ENCODE data around the gene USP1. TPM values are rescaled to one million over a fixed set of nuclear protein-coding genes. Genes with fewer than 3 reads are reported as not detected.

USP1 gene
- total and polyA plus RNA-seq, 10 of the 15 experiments (the other 5 are each of a cell fraction or from before 2014, with no cell fraction given) = 25.6 to 77.9 (median 48.1) TPM

DNA sequence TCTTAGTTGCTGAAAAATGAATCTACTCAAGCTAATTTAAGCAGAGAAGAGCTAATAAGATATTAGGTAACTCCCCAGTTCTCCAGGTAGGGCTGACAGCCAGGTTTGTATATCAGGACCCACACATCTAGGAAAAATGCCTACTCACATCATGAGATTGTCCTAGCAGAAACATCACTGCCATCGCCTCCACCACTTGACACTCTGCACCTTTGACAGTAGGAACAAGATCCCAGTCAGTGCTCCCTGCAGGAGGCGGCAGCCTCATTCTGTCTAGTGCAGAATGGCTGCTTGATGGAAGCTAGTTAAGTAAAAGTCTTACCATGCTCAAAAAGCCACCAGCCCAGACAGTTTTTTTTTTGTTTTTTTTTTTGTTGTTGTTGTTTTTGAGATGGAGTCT, 31.6 kb upstream of the USP1 start (continued):
- no peak for TF ChIP-seq JUNB (IDR thresholded peaks at IDR 0.05)
- TF ChIP-seq NFYA (IDR thresholded peaks at IDR 0.05; ENCODE audit: borderline replicate concordance, low read depth, low read length) = no peak
- no peak for TF ChIP-seq RAD51 (IDR thresholded peaks at IDR 0.05)
- TF ChIP-seq ZBED1 (IDR thresholded peaks at IDR 0.05; ENCODE audit: borderline replicate concordance) = no peak
- no peak for TF ChIP-seq NRF1 (conservative IDR thresholded peaks at IDR 0.05; ENCODE audit: low read depth, low read length)
- TF ChIP-seq, protein P1, sequence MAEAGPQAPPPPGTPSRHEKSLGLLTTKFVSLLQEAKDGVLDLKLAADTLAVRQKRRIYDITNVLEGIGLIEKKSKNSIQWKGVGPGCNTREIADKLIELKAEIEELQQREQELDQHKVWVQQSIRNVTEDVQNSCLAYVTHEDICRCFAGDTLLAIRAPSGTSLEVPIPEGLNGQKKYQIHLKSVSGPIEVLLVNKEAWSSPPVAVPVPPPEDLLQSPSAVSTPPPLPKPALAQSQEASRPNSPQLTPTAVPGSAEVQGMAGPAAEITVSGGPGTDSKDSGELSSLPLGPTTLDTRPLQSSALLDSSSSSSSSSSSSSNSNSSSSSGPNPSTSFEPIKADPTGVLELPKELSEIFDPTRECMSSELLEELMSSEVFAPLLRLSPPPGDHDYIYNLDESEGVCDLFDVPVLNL (IDR thresholded peaks at IDR 0.05; ENCODE audit: low read depth, low read length) = no peak
- no peak for TF ChIP-seq SMAD1 (IDR thresholded peaks at IDR 0.05; ENCODE audit: low read depth, partially characterized antibody)
- no peak for TF ChIP-seq RCOR1 (conservative IDR thresholded peaks at IDR 0.05; ENCODE audit: low read depth, low read length)

DNA sequence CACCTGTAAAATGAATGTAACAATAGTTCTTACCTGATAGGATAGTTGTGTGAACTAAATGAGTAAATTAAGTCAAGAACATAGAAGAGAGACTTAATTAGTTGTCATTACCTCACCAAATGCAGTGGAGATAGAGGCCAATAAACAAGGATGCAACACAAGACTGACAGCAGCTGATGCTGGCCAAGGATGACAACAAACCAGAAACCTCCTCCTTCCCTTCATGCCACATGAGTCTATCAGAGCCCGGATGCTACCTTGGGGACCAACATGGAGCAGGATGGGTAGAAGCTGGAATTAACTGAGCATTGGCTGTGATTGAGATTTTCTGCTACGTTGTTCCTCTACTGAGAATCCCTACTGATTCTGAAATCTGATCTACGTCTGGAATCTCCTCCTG, 30.3 kb upstream of the USP1 start:
- Histone ChIP-seq H4K20me1 (ENCODE audit: control insufficient read depth, insufficient read depth) (no peaks in the 10 kb centered on the region), H3K4me1 (ENCODE audit: control insufficient read depth, insufficient read depth, low read length) (no peaks in the 10 kb centered on the region), H3K27ac (ENCODE audit: control insufficient read depth, insufficient read depth) (no peak overlapping the region), H3K79me2 (ENCODE audit: control insufficient read depth, insufficient read depth, low read length) (no peaks in the 10 kb centered on the region), H3K9ac (ENCODE audit: control insufficient read depth, insufficient read depth, low read length) (no peak overlapping the region), H3K4me3 (no peak overlapping the region), H3K36me3 (ENCODE audit: control insufficient read depth in 2 of 2, insufficient read depth in 2 of 2, low read length in 1 of 2) (no peaks in the 10 kb centered on the region), H2AFZ (ENCODE audit: control insufficient read depth, low read depth, low read length) (no peak overlapping the region), H3K27me3 (replicated peaks in 1 of 2; ENCODE audit: control insufficient read depth in 2 of 2, insufficient read depth in 2 of 2, low read length in 1 of 2) (no peaks in the 10 kb centered on the region), H3K9me3 (replicated peaks; ENCODE audit: control insufficient read depth, insufficient read depth, low read length) (no peaks in the 10 kb centered on the region), H3K4me2 (ENCODE audit: control insufficient read depth, insufficient read depth) (no peak overlapping the region)
- ATAC-seq (no peak), FAIRE-seq (no peak), DNase-seq (ENCODE audit: low read depth, low spot score) (no peak)
- no TSS peak for BruUV-seq (replicated peaks)
- ChIA-PET RAD21 (ENCODE audit: unreplicated experiment) (interaction anchor here (4.3 kb wide), 1 partner anchor 231 kb away, joined by 24 read pairs; no protein-coding TSS in a partner anchor), POLR2A (no interaction called here), SMC1A (ENCODE audit: uncharacterized antibody, unreplicated experiment) (interaction anchor here (1.1 to 5.0 kb wide), 4 partner anchors 102 to 340 kb away, joined by 3 to 25 read pairs (median 5); no protein-coding TSS in a partner anchor), CTCF (interaction anchor here (0.6 to 5.3 kb wide), 7 partner anchors 15 to 340 kb away, joined by 3 to 51 read pairs (median 3); no protein-coding TSS in a partner anchor)
- intact Hi-C loops (cut with micrococcal nuclease; ENCODE audit: unreplicated experiment) (loop anchor here (2.0 to 10.0 kb wide), 2 partner anchors 112 to 324 kb away; no protein-coding TSS in a partner anchor), in situ Hi-C loops (cut with MboI) (loop anchor here (5.0 kb wide), 1 partner anchor 229 kb away; no protein-coding TSS in a partner anchor)
- WGBS (ENCODE audit: insufficient coverage, insufficient replicate concordance, low lambda C conversion rate, missing lambda C conversion rate) = 15% methylated on average over 3 of the region's 3 CpGs
- TF ChIP-seq BHLHE40 (IDR thresholded peaks at IDR 0.05; ENCODE audit: borderline replicate concordance in 1 of 2, low read depth in 2 of 2, low read length in 1 of 2) (no peak), SMARCA5 (IDR thresholded peaks at IDR 0.05) (no peak), BCL11A (IDR thresholded peaks at IDR 0.05; ENCODE audit: low read depth, low read length) (no peak), SIN3A (IDR thresholded peaks at IDR 0.05; ENCODE audit: low read depth, low read length) (no peak), CREM (IDR thresholded peaks at IDR 0.05; ENCODE audit: low read depth) (no peak), IKZF2 (IDR thresholded peaks at IDR 0.05) (no peak), ATF7 (IDR thresholded peaks at IDR 0.05; ENCODE audit: low read depth) (no peak)
- TF ChIP-seq, protein P2, sequence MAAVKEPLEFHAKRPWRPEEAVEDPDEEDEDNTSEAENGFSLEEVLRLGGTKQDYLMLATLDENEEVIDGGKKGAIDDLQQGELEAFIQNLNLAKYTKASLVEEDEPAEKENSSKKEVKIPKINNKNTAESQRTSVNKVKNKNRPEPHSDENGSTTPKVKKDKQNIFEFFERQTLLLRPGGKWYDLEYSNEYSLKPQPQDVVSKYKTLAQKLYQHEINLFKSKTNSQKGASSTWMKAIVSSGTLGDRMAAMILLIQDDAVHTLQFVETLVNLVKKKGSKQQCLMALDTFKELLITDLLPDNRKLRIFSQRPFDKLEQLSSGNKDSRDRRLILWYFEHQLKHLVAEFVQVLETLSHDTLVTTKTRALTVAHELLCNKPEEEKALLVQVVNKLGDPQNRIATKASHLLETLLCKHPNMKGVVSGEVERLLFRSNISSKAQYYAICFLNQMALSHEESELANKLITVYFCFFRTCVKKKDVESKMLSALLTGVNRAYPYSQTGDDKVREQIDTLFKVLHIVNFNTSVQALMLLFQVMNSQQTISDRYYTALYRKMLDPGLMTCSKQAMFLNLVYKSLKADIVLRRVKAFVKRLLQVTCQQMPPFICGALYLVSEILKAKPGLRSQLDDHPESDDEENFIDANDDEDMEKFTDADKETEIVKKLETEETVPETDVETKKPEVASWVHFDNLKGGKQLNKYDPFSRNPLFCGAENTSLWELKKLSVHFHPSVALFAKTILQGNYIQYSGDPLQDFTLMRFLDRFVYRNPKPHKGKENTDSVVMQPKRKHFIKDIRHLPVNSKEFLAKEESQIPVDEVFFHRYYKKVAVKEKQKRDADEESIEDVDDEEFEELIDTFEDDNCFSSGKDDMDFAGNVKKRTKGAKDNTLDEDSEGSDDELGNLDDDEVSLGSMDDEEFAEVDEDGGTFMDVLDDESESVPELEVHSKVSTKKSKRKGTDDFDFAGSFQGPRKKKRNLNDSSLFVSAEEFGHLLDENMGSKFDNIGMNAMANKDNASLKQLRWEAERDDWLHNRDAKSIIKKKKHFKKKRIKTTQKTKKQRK (IDR thresholded peaks at IDR 0.05; ENCODE audit: low read depth, low read length) = no peak
- TF ChIP-seq, protein P3, sequence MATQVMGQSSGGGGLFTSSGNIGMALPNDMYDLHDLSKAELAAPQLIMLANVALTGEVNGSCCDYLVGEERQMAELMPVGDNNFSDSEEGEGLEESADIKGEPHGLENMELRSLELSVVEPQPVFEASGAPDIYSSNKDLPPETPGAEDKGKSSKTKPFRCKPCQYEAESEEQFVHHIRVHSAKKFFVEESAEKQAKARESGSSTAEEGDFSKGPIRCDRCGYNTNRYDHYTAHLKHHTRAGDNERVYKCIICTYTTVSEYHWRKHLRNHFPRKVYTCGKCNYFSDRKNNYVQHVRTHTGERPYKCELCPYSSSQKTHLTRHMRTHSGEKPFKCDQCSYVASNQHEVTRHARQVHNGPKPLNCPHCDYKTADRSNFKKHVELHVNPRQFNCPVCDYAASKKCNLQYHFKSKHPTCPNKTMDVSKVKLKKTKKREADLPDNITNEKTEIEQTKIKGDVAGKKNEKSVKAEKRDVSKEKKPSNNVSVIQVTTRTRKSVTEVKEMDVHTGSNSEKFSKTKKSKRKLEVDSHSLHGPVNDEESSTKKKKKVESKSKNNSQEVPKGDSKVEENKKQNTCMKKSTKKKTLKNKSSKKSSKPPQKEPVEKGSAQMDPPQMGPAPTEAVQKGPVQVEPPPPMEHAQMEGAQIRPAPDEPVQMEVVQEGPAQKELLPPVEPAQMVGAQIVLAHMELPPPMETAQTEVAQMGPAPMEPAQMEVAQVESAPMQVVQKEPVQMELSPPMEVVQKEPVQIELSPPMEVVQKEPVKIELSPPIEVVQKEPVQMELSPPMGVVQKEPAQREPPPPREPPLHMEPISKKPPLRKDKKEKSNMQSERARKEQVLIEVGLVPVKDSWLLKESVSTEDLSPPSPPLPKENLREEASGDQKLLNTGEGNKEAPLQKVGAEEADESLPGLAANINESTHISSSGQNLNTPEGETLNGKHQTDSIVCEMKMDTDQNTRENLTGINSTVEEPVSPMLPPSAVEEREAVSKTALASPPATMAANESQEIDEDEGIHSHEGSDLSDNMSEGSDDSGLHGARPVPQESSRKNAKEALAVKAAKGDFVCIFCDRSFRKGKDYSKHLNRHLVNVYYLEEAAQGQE (IDR thresholded peaks at IDR 0.05; ENCODE audit: low read depth, low read length) = no peak
